Upper lobe of left lung (tissue), 6 donors: Measurements from ENCODE around the gene DNASE1L1. TPM values are rescaled to one million over a fixed set of nuclear protein-coding genes. Genes with fewer than 3 reads are reported as not detected.
A peak's percentile ranks its signal among the peaks of the same experiment; 100 is the strongest.

Experiments used
- ATAC-seq, 2 donors: fragments of 200-7000 bp; cut with Tn5 transposase; one replicate each; pipeline ENCODE4 v1.9.1; 2022; ENCODE audit warnings: mild to moderate bottlenecking in 2 of 2, moderate library complexity in 2 of 2; ENCODE audit not compliant: low FRiP score in 2 of 2
- DNase-seq, 2 donors: peaks; one replicate each; pipeline ENCODE4 v3.0.0-alpha.2; 2019 to 2020
- H3K27ac ChIP-seq, 4 donors: fragments of 200-600 bp; sonication (generic); one replicate each; pipeline ENCODE4 v1.5.1; 2016 to 2019
- H3K27me3 ChIP-seq, 4 donors: fragments of 200-600 bp; sonication (generic); one replicate each; pipeline ENCODE4 v1.5.1; 2017 to 2019
- H3K36me3 ChIP-seq, 4 donors: fragments of 200-600 bp; sonication (generic); one replicate each; pipeline ENCODE4 v1.5.1; 2016 to 2019
- H3K4me1 ChIP-seq, 4 donors: fragments of 200-600 bp; sonication (generic); one replicate each; pipeline ENCODE4 v1.5.1; 2018 to 2019
- H3K4me3 ChIP-seq, 4 donors: fragments of 200-600 bp; sonication (generic); one replicate each; pipeline ENCODE4 v1.5.1; 2017 to 2019; ENCODE audit warnings: mild to moderate bottlenecking in 2 of 4, moderate library complexity in 1 of 4
- H3K9me3 ChIP-seq, 4 donors: fragments of 200-600 bp; sonication (generic); one replicate each; pipeline ENCODE4 v1.5.1; 2018 to 2019
- EP300 ChIP-seq, 4 donors: sonication (generic); formaldehyde crosslinking; IDR thresholded peaks; one replicate each; pipeline ENCODE4 v1.5.1; 2017; ENCODE audit warnings: antibody characterized with exemption in 4 of 4, control low read depth in 2 of 4
- POLR2A ChIP-seq, 4 donors: fragments of 450-650 bp; IDR thresholded peaks; one replicate each; pipeline ENCODE4 v1.5.1; 2016 to 2017; ENCODE audit warnings: antibody characterized with exemption in 4 of 4, mild to moderate bottlenecking in 2 of 4
- POLR2AphosphoS5 ChIP-seq, 2 donors: sonication (generic); formaldehyde crosslinking; IDR thresholded peaks; one replicate each; pipeline ENCODE4 v1.5.1; 2017; ENCODE audit warnings: antibody characterized with exemption in 2 of 2
- WGBS, 2 donors: methylation state at CpG; one replicate each; pipeline ENCODE4 v1.1.5; 2017 to 2018; 5-methylcytosine and 5-hydroxymethylcytosine counted together
- total RNA-seq, 6 donors: library from RNA; depleted of rRNA in 4 of 6; stranded (reverse); fragments of >200 nt in 4 of 6; gene quantifications; one replicate each; pipeline versions ENCODE4 v1.1.0 to v1.2.1, GENCODE V29; 2016 to 2021
- TF ChIP-seq, protein P1 (sequence below), 6 experiments: fragments of 450-650 bp in 4 of 6; fragments of 200-600 bp in 2 of 6; sonication (generic) in 2 of 6; IDR thresholded peaks; one replicate each; pipeline ENCODE4 v1.5.1; 2016 to 2019; ENCODE audit warnings: antibody characterized with exemption in 6 of 6
- donor health status: DM: no; HTN: no; CAD: no; lungs with moderate emphysema.
- donor health status: DM: no; HTN: yes; CAD: no; lungs with severe emphysema.

The DNASE1L1 gene
- total RNA-seq, 6 donors from 2014 or later = 18.9 to 55.5 (median 48.2) TPM

DNA sequence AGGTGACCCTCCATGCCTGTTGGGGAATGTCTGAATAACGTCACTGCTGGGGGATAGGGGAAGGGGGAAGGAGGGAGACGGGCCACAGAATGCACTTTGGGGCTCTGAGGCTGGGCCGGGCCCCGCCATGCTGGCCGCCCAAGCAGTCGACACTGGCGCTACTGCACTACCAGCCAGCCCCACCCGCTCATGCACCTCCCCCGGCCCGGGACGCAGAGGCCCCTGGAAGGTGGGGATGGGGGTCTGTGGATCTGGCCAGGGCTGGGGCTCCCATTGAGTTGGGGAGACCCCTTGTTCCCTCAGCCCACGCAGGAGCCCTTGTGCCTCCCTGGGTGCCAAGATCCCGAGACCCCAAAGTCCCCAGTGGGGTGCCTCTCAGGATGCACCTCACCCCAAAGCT lies 52.5 kb downstream of the DNASE1L1 start:
- Histone ChIP-seq H3K4me1 (peaks cover 0 to 41% (median 20%) of the 10 kb centered on the region in 4 donors), H3K4me3 (no peak overlapping the region), H3K27me3 (no peaks in the 10 kb centered on the region), H3K27ac (peak overlapping the region in 2 of 4 donors; percentile 70 to 81), H3K9me3 (no peaks in the 10 kb centered on the region), H3K36me3 (peaks cover 21 to 97% (median 80%) of the 10 kb centered on the region in 4 donors)
- DNase-seq = no peak
- TF ChIP-seq POLR2A (IDR thresholded peaks at IDR 0.05) (no peak), POLR2AphosphoS5 (IDR thresholded peaks at IDR 0.05) (no peak), EP300 (IDR thresholded peaks at IDR 0.05) (no peak)
- TF ChIP-seq, protein P1, sequence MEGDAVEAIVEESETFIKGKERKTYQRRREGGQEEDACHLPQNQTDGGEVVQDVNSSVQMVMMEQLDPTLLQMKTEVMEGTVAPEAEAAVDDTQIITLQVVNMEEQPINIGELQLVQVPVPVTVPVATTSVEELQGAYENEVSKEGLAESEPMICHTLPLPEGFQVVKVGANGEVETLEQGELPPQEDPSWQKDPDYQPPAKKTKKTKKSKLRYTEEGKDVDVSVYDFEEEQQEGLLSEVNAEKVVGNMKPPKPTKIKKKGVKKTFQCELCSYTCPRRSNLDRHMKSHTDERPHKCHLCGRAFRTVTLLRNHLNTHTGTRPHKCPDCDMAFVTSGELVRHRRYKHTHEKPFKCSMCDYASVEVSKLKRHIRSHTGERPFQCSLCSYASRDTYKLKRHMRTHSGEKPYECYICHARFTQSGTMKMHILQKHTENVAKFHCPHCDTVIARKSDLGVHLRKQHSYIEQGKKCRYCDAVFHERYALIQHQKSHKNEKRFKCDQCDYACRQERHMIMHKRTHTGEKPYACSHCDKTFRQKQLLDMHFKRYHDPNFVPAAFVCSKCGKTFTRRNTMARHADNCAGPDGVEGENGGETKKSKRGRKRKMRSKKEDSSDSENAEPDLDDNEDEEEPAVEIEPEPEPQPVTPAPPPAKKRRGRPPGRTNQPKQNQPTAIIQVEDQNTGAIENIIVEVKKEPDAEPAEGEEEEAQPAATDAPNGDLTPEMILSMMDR (IDR thresholded peaks at IDR 0.05) = no peak
- 83% methylated on average over 13 of the region's 13 CpGs; no CpG with 5 or more reads in 1 of the 2 donors for WGBS, 2 donors
- ATAC-seq = no peak

GRCh38 chrX:154355776-154356140 lies 53.3 kb downstream of the DNASE1L1 start:
- H3K27ac ChIP-seq = peak overlapping the region in 3 of 4 donors; percentile 40 to 81 (median 70)
- H3K36me3 ChIP-seq = peaks cover 21 to 98% (median 80%) of the 10 kb centered on the region in 4 donors
- no peak for ATAC-seq
- no peaks in the 10 kb centered on the region for H3K9me3 ChIP-seq
- whole genome bisulfite sequencing, 2 donors = 67% methylated on average over 10 of the region's 12 CpGs; no CpG with 5 or more reads in 1 of the 2 donors
- DNase-seq = peak in 1 of 2 donors; percentile 67
- peaks cover 0 to 48% (median 22%) of the 10 kb centered on the region in 4 donors for H3K4me1 ChIP-seq
- TF ChIP-seq, protein P1 (IDR thresholded peaks at IDR 0.05) = no peak
- TF ChIP-seq POLR2AphosphoS5 (IDR thresholded peaks at IDR 0.05) (no peak), EP300 (IDR thresholded peaks at IDR 0.05) (no peak), POLR2A (IDR thresholded peaks at IDR 0.05) (no peak)
- no peaks in the 10 kb centered on the region for H3K27me3 ChIP-seq
- no peak overlapping the region for H3K4me3 ChIP-seq

DNA sequence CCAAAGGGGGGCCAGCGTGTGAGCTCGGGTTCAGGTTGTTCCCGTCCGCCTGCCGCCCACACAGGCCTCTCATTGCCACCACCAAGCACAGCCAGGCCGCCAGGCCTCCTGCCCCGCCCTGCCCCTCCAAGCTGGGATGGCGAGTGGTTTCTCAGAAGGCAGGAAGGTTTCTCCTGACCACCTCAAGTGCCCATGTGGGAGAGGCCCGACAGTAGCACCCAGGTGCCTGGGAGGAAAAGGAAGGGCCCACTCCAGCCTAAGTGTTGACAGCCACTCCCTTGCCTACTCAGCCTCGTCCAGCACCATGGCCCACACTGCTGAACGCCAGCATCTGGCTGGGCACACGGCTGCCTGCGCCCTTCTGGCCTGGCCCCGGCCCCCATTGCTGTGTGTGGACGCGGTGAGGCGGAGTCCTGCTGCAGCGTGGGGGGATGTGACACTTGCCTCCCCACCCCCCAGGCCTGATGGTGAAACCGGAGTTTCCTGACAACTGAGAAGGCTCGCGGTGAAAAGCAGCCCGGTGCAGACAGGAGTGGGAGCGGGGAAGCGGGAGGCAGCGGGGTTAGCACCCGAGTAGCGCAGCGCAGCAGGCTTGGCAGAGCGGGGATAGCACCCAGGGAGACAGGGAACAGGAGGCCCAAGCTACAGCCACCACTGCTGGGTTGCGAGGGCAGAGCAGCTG lies 53.8 kb downstream of the DNASE1L1 start:
- peak; percentile 85 to 86 for DNase-seq
- TF ChIP-seq EP300 (IDR thresholded peaks at IDR 0.05) = peak in 1 of 4 donors; percentile 52
- peak in 1 of 4 donors; percentile 52 for TF ChIP-seq POLR2A (IDR thresholded peaks at IDR 0.05)
- TF ChIP-seq, protein P1 (IDR thresholded peaks at IDR 0.05) = no peak
- TF ChIP-seq POLR2AphosphoS5 (IDR thresholded peaks at IDR 0.05) = peak; percentile 18 to 44
- H3K27ac ChIP-seq = peak overlapping the region in 3 of 4 donors; percentile 44 to 81 (median 70)
- WGBS, 2 donors = 66 to 76% methylated on average over 17 to 27 of the region's 30 CpGs
- peaks cover 0 to 52% (median 23%) of the 10 kb centered on the region in 4 donors for H3K4me1 ChIP-seq
- H3K4me3 ChIP-seq = no peak overlapping the region
- ATAC-seq = peak; percentile 30 to 79
- peaks cover 21 to 99% (median 81%) of the 10 kb centered on the region in 4 donors for H3K36me3 ChIP-seq
- H3K9me3 ChIP-seq = no peaks in the 10 kb centered on the region
- H3K27me3 ChIP-seq = no peaks in the 10 kb centered on the region

DNA sequence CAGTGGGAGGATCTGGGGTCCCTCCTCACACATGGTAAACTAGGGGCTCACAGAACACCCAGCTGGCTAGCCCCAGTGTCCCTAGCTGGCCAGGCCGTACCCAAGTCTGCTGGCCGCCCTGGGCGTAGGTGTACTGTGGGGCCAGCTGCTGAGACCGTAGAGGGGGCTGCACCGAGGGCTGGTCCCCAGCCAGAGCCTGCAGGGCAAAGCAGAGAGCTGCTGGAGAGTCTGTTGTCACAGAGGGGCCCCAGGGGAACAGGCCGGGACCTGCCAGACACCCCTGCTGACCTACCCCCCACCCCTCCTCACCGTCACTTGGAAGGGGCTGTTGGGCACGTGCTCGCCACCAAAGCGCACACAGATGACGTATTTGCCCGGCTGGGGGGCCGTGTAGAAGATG lies 54.5 kb downstream of the DNASE1L1 start:
- 100% methylated on average over 4 of the region's 13 CpGs; no CpG with 5 or more reads in 1 of the 2 donors for WGBS, 2 donors
- TF ChIP-seq EP300 (IDR thresholded peaks at IDR 0.05) = no peak
- TF ChIP-seq POLR2AphosphoS5 (IDR thresholded peaks at IDR 0.05) = no peak
- no peak overlapping the region for H3K4me3 ChIP-seq
- no peaks in the 10 kb centered on the region for H3K27me3 ChIP-seq
- peaks cover 0 to 55% (median 23%) of the 10 kb centered on the region in 4 donors for H3K4me1 ChIP-seq
- ATAC-seq = no peak
- no peaks in the 10 kb centered on the region for H3K9me3 ChIP-seq
- H3K27ac ChIP-seq = peak overlapping the region; percentile 38 to 80 (median 57)
- no peak for DNase-seq
- H3K36me3 ChIP-seq = peaks cover 14 to 99% (median 81%) of the 10 kb centered on the region in 4 donors

DNA sequence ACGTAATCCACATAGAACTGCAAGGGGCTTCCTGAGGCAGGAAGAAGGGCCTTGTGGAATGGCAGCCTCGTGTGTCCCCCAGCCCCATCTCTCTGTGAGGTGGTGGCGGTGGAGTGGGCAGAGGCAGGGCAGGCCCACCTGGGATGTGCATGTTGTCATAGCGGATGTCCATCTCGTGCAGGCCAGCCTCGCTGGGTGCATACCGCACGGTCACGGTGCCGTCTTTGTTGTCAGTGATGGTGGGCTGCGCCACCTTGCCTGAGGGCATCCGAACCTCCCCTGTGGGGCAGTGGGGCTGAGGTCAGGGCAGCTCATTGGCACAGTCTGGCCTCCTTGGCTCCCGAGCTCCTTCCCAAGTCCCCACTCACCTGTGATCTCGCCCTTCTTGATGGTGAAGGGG lies 55.0 kb downstream of the DNASE1L1 start:
- 87% methylated on average over 14 of the region's 14 CpGs; no CpG with 5 or more reads in 1 of the 2 donors for WGBS, 2 donors
- Histone ChIP-seq H3K9me3 (no peaks in the 10 kb centered on the region), H3K4me1 (peaks cover 0 to 59% (median 23%) of the 10 kb centered on the region in 4 donors), H3K27ac (peak overlapping the region in 3 of 4 donors; percentile 38 to 80 (median 70)), H3K27me3 (no peaks in the 10 kb centered on the region), H3K36me3 (peaks cover 17 to 99% (median 81%) of the 10 kb centered on the region in 4 donors), H3K4me3 (no peak overlapping the region)
- ATAC-seq (no peak), DNase-seq (peak in 1 of 2 donors; percentile 45)
- TF ChIP-seq POLR2A (IDR thresholded peaks at IDR 0.05) (no peak), POLR2AphosphoS5 (IDR thresholded peaks at IDR 0.05) (no peak), EP300 (IDR thresholded peaks at IDR 0.05) (no peak)
- TF ChIP-seq, protein P1 (IDR thresholded peaks at IDR 0.05) = no peak
